Right lobe of liver (tissue), 4 donors: Measurements from ENCODE around the gene AKT3.

ENCODE experiments used
- CTCF ChIP-seq, 4 donors: fragments of 200-600 bp in 3 of 4; fragments of 450-650 bp in 1 of 4; IDR thresholded peaks; one replicate each; pipeline versions ENCODE4 v1.5.1 to v1.8.0; 2016 to 2022; ENCODE audit warnings: antibody characterized with exemption in 4 of 4, mild to moderate bottlenecking in 2 of 4
- POLR2A ChIP-seq: fragments of 450-650 bp; IDR thresholded peaks from one replicate; pipeline ENCODE4 v1.6.1; 2017; ENCODE audit warnings: antibody characterized with exemption, mild to moderate bottlenecking
- donor health status: DM: no; HTN: no; CAD: no.
- donor health status: DM: no; HTN: no; CAD: no.
- donor health status: DM: no; HTN: yes; CAD: no.

- no peak for TF ChIP-seq CTCF (IDR thresholded peaks at IDR 0.05)
- TF ChIP-seq POLR2A = no peak
Observed at GRCh38 chr1:243763806-243764205, 86.2 kb downstream of the AKT3 start.
